HG03571 (cell line): ENCODE data around the gene DNAJC7.

Source experiments
- ATAC-seq: cut with Tn5 transposase; IDR thresholded peaks from one replicate; pipeline ENCODE4 v1.9.1; 2021; ENCODE audit not compliant: unreplicated experiment

The DNAJC7 gene

DNA sequence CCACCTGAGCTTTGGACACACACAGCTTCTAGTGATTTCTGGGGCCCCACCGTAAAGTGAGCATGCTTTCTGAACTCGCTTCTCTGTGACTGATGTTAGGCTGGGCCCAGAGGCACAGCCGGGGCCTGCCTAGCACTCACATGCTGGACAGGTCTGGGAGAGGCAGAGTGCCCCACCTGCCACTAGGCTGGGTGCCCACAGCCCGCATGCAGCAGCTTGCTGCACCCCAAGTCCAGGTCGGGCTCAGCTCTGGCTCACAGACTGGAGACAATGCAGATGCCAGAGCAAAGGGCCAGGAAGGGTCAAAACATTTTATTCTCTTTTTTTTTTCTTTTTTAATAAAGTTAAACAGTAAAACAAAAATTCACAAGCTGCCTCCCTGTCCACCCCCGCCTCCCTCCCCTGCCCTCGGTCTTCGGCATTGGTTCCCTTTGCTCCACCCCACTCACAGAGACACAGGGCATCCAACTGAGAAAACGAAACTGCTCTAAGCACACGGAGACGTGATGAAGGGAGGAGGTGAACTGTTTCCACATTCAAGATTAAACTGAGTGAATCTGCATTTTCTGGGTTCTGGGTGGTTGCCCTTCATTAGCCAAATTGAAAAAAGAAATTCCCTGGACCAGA, 41.0 kb downstream of the DNAJC7 start:
- no peak for ATAC-seq

DNA sequence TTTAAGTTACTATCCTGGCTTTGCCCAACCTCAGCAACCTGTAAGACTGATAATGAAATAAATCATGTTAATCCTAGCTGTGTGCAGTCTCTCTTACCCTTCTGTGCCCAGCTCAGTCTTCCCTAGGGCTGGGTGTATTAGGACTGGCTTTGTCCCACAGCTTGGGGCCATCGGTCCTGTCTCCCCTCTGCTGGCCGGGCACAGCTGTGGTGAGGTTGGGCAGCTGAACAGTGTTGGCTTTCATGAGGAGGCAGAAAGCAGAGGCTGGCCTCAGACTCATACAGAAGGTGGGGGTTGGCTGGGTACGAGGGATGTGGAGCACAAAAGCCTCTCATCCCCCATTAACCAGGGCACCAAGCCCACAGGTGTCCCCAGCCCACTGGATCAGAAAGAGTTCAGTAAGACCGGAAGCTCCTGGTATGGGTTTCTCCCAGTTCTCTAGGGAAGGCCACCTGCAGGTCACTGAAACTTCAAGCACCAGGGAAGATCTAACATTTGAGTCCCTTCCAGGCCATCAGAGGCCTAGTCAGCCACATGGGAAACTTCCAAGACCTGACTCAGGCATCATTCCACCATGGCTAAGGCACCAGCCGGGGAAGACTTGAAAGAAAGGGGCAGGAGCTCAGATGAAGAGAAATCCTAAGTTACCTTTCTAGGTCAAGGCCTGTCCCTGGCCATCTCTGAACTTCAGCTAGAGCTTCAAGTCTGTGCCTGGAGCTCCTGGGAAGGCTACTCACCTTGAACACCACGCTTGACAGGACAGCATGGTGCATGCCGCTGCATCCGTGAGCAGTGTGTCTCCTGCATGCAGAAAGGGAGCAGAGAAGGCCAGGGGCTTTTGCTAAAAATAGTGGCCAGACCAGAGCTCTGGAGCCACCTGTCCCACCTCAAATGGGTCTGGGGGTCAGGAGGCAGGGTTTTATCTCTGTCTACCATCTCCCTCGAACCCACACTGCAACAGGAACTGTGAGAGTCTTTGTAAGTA, 41.8 kb downstream of the DNAJC7 start:
- no peak for ATAC-seq

DNA sequence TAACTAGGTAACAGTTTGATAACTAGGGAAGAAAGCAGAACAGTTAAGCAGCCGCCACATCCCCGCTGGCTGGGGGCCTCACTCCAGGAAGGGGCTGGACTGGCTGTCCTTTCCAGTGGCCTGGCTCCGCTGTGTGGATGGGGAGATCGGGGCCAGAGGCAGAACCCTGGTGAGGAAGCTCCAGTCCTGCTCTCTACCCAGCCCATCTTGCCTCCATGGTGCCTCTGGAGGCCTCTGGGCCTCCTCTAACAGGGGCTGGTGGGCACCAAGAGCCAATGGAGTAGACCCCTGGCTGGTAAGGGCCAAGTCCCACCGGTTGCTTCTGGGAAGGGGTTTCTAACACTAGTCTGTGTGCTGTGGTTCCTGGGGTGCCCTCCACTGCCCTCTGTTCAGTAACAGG, 42.6 kb downstream of the DNAJC7 start:
- ATAC-seq, result no peak

DNA sequence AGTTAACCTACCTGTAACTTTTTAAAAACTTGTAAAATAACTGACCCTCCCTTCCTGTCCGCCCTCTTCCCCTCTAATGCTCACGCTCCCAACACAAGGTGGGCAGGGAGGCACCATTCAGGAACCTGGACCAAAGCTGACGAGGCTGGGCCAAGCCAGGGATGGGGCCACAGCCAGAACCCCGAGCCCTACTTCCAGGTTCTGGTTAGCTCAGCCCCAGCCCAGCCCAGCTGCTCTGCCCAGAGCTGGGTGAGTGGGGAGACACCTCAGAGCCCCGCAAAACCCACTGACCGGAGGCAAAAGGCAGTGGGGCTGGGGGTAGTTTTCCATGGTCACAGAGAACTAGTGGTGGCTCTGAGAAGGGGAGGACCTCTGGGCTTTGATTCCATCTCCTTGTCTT, 43.2 kb downstream of the DNAJC7 start:
- ATAC-seq, result no peak

DNA sequence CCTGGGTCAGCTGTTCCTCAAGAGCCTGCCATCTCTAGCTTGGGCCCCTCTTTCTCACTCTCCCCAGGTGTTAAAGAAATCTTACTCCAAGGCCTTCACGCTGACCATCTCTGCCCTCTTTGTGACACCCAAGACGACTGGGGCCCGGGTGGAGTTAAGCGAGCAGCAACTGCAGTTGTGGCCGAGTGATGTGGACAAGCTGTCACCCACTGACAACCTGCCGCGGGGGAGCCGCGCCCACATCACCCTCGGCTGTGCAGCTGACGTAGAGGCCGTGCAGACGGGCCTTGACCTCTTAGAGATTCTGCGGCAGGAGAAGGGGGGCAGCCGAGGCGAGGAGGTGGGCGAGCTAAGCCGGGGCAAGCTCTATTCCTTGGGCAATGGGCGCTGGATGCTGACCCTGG, 43.8 kb downstream of the DNAJC7 start:
- ATAC-seq, result no peak

DNA sequence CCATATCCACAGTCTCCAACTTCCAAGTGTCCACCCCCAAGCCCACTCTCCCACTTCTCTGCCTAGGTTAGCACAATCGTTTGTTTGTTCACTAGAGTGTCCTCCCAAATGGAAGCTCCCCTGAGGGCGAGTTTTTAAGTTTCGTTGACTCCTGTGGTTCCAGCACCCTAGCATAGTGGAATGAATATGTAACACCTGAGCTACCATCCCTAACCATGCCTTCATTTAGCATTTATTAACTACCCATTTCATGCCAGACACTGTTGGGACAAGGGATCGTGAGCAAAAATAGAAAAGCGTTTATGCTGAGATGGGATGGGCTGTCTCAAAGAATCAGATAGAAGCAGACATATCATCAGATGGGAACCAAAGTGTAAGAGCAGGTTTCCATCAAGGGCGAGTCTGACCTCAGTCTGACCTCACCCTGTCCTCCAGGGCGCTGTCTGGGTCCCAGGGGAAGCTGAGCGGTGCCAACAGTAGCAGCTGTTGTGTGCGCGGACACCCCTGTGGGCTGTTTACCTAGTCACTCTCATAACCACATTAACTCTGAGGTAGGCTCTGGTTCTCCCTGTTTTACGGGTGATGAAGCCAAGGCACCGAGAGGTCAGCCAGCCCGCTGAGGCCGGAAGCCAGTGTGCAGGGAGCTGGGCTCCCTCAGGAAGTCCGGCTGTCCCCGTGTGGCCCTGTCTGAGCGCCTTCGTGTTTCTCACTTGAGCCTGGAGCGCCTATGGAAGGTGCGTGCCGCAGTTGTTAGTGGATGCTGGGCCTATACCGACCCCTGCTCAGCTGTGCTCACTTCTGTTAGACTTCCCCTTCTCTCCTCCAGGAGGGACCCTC, 44.5 kb downstream of the DNAJC7 start:
- ATAC-seq, result no peak

DNA sequence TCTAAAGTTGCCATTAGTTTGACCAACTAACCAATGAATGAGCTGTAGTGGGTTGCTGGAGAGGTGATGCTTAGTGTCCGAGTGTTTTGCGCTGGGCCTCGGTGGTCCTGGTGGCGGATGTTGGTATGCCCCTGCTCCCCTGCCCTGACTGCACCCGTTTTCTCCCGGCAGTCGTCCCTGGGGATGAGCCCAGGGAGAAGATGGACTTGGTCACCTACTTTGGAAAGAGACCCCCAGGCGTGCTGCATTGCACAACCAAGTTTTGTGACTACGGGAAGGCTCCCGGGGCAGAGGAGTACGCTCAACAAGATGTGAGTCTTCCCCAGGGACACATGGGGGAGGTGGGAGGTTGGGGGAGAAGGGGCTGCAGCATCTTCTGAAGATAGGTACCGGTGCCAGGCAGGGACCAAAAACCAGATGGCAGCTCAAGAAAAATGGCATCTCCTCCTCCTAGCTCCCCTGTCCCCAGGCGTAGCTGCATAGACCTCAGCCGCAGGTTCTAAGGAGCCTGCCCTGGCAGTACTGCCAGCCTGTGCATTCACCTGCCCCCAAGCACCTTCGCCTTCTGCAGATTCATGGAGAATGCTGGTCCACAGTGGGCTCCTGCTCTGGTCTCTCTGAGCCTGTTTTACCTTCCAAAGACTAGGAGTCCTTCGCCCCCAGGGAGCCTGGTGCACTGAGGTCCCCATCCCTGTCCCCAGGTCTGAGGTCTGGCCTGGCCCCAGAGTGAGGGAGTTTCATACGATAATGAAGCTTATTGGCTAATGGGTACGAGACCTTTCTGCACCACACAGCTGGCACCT, 45.3 kb downstream of the DNAJC7 start:
- ATAC-seq, result no peak

DNA sequence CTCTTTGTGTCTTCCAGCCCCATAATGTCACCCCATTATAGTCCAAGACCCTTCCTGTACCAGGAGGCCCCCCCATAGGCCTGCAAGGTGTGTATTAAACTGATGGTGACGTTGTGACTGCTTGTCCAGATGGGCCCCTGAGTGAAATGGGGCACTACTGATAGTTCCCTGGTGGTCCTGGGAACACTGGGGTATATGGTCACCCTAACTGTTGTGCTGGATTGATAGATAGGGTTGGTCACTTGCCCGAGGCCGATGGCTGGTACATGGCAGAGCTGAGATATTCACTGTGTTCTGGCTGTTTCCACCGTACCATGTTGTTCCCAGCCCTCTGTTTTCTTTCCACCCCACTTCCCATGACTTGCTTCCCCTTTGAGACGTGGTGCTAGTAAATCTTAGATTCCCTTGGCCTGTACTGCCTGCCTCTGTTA, 46.3 kb downstream of the DNAJC7 start:
- no peak for ATAC-seq

DNA sequence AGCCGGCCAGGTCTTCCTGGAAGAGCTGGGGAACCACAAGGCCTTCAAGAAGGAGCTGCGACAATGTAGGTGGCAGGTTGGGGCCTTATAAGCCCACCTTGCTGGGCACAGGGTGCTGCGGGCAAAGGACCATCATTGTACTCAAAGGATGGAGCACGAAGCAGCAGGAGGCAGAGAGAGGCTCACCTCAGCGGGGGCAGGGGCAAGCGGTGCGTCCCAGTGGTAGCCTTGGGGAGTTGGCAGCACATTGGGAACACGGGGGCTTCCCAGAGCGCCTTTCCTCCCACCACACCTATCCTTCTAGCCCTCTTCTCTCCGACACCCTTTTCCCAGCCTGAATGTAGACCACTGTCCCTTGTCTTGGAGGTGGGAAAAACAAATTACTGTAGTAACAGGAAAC, 48.6 kb downstream of the DNAJC7 start:
- ATAC-seq, result no peak

DNA sequence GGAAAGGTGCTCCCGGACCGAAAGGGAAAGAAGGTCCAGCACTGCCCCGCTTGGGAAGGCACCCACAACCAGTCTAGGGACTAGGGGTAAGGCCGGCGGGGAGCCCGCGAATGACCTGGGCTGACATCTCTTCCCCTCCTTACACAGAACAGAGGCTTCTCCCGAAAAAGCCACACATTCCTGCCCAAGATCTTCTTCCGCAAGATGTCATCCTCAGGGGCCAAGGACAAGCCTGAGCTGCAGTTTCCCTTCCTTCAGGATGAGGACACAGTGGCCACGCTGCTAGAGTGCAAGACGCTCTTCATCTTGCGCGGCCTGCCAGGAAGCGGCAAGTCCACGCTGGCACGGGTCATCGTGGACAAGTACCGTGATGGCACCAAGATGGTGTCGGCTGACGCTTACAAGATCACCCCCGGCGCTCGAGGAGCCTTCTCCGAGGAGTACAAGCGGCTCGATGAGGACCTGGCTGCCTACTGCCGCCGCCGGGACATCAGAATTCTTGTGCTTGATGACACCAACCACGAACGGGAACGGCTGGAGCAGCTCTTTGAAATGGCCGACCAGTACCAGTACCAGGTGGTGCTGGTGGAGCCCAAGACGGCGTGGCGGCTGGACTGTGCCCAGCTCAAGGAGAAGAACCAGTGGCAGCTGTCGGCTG, 49.2 kb downstream of the DNAJC7 start:
- no peak for ATAC-seq

DNA sequence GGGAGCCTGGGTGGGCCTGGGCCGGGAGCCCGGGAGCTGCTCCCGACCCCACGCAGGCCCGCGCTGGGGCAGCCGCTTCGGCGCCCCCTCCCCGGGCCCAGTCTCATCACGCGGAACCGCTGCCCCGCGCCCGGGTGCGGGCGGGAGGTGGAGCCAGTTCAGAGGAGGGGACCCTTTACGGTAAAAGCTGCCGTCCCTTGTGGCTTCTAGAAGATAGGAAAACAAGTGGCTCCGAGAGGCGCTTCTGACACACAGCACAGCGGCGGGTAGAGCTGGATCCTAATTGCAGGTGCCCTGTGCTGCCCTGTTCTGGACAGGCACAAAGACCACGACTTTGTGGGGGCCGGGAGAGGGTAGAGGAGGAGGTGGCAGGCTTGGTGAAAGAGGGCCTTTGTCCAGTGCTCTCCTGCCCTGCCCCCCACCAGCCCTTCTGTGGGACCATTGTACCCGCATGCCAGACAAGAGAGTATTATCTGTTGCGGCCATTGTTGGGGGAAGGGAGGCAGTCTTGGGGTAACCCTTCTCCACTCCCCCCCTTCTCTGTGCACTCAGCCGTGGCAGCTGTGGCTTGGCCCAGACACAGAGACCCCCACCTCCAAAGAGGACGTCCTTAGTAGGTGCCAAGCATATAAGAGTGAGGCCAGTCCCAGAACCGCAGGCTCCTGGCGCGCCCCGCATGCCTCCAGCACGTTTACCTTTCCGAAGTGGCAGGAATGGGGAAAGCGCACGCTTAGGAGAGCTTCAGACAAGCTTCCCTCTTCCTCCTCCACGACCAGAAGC, 49.9 kb downstream of the DNAJC7 start:
- peak; percentile 10 for ATAC-seq

DNA sequence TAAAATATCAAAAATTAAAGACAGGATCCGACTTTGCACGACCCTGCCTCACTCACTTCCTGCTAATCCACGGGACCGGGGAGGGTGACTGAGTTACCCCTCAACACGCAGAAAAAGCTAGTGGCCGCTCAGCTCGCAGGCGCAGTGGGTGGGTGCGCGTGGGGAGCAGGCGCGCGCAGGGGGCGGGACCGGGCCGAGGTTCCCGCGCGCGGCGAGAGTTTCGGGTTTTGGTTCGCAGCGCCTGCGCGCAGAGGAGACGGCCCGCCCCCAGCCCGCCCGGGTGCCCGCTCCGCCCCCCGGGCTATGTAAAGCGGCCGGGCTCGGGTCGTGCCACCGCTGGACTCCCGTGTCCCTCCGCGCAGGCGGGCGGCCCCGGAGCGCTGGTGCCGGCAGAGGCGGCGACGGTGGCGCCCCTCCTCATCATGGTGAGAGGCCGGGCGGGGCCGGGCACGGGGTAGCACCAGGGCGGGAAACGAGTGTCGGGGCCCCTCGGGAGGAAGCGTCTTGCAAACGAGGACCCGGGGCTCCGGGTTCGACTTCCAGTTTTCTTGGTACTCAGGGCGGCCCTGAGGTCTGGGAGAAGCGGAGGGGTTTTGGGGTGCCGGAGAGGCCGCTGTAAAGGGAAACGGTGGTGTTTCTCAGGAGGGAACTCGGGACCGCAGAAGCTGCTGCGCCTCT, 50.6 kb downstream of the DNAJC7 start, which contains the start of gene CNP:
Gene CNP, plus strand, starts transcription at position 333 of the 678 bp plus-strand sequence. Its CDS starts 90 bp downstream, at position 423.
- ATAC-seq, result peak; percentile 63

DNA sequence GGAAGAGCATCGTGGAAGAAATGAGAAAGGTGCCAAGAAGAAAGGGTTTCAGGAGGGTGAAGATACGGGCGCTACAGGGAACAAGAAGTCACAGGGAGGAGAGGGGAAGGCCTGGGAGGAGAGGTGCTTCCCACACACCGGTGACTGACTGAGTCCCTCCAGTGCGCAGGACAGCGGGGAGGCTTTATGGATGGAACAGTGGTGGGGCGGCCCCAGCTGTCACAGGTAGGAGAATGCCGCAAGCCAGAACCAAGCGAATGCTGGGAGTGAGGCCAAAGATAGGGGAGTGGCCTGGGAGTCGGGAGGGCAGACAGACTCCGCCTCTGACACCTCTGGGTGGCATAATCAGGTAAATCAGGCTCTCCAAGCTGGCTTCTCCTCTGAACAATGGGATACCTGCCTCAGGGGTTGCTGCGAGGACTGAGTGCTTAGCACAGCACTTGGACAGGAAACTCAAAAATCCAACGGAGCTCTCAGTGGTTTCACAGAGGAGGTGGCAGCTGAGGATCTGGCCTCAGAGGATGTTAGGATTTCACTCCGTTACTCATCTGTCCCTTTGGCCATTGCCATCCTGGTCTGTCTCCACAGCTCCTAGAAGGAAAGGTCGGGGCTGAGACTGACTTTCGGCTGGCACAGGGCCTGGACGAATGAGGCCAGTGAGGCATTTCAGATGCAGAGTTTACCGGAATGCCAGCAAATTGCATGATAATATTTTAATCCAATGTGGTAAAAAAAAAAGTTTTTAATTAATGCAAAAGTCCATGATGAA, 51.4 kb downstream of the DNAJC7 start:
- ATAC-seq, result no peak

DNA sequence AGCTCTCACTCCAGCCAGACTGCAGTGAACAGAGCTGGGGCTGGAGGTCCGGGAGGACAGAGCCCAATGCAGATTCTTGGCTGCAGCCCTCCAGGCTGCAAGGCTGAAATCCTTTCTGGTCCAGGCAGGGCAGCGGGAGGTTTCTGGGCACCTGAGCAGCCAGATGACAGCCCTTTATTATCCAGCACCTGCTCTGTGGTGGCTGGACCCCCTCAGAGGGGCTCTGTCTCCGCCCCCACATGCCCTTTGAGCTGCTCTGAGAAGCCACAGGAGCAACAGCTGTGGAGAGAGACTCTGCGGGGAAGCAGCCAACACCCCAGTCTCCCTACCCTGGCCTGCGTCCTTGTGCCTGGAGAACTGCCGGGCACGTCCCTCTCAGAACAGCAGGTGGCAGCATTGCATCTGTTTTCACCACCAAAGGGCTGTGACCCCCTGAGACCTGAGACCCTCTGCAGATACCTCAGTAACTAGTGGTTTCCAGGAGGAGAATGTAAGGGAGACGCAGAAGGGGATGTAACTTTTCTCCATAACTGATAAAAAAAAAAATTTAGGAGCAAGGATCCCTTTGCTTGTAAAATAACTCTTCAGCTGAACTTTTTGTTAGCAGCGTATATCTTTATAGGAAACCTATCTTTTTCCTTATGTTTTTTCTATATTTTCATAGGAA, 54.3 kb downstream of the DNAJC7 start:
- ATAC-seq, result no peak

DNA sequence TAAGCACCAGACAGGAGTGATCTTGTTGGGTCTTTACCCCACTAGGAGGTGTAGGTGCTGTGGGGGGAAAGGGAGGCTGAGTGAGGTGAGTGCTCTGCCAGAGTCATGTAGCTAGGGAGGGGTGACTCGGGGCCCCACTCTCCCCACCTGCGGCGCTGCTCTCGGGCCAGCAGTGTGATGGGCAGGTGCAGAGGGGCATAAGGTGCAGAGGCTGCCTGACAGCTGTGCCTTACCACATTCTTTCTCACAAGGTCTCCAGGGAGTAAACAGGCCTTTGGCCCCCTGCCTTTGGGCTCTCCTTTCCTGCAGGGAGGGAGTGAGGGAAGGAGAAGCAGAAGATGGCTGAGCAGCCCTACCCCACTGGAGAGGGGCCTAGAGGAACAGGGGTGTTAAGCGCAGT, 55.1 kb downstream of the DNAJC7 start:
- ATAC-seq, result no peak

DNA sequence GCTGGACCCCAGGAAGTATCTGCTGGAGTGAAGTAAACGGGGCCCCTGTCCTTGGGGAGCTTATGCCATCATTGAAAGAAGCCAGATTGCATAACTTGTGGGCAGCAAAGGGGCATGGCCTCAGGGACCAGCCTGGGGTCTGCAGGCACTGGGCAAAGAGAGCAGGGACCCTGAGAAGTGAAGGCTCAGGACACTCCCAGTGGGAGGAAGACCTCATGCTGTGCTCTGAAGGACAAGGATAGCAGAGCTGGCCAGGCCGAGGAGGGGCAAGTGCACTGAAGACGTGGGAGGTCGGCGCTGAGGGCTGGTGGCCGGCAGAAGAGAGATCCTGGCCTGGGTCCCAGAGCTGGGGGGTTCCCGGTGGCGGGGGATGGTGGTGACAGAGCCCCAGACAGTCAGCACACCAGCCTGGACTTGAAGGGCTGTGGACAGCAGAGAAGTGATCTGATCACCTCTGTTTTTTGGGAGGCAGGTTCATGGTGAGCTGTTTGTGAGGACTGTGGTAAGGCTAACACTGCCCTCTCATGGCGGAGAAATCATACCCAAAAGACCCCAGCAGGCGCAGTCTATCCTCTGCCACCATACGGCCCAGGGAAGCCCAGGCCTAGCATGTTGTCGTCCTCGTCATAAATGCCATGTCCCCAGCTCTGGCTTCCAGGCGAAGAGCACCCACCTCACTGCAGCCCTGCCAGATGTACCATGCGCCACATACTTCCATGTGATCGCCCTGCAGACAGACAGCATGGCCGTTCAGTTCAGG, 57.7 kb downstream of the DNAJC7 start:
- ATAC-seq, result no peak

DNA sequence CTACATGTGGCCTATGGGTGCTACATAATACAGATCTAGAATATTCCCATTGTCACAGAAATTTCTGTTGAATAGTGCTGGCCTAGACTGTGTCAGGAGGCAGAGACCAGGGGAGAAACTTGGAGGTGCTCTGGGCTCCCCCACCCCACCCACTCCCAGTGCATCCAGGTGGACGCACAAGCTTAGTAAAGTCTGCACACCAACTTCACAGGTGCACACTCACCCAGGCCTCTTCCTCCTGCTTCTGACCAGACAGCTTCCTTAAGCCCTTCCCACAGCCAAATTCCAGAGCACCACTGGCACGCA, 58.3 kb downstream of the DNAJC7 start:
- ATAC-seq, result no peak
